Endothelial cell (in vitro differentiated cells): ENCODE results near the gene STC2. TPM values are rescaled to one million over a fixed set of nuclear protein-coding genes. Genes with fewer than 3 reads are reported as not detected.

ENCODE experiments used
- DNase-seq: peaks from one replicate; pipeline ENCODE4 v3.0.0; 2021; ENCODE audit warnings: low spot score
- H3K27ac Mint-ChIP-seq: one replicate; pipeline ENCODE4 v1.8.0; 2021; ENCODE audit warnings: mixed read lengths, inconsistent platforms; ENCODE audit not compliant: unreplicated experiment
- H3K27me3 Mint-ChIP-seq: one replicate; pipeline ENCODE4 v1.8.0; 2021; ENCODE audit warnings: mild to moderate bottlenecking, moderate library complexity, mixed read lengths, inconsistent platforms; ENCODE audit not compliant: unreplicated experiment
- H3K36me3 Mint-ChIP-seq: one replicate; pipeline ENCODE4 v1.8.0; 2021; ENCODE audit warnings: mild to moderate bottlenecking, low read depth, mixed read lengths, inconsistent platforms; ENCODE audit not compliant: unreplicated experiment
- H3K4me1 Mint-ChIP-seq: one replicate; pipeline ENCODE4 v1.8.0; 2021; ENCODE audit warnings: mild to moderate bottlenecking, mixed read lengths, inconsistent platforms; ENCODE audit not compliant: unreplicated experiment
- H3K4me3 Mint-ChIP-seq: one replicate; pipeline ENCODE4 v1.8.0; 2021; ENCODE audit warnings: mild to moderate bottlenecking, mixed read lengths, inconsistent platforms; ENCODE audit not compliant: unreplicated experiment
- H3K9me3 Mint-ChIP-seq: one replicate; pipeline ENCODE4 v1.8.0; 2021; ENCODE audit warnings: mixed read lengths, inconsistent platforms; ENCODE audit not compliant: unreplicated experiment
- CTCF ChIP-seq: fragments of 200-600 bp; sonication (generic); IDR thresholded peaks from one replicate; pipeline ENCODE4 v1.5.0; 2021; ENCODE audit warnings: antibody characterized with exemption; ENCODE audit not compliant: unreplicated experiment
- total RNA-seq: library from RNA; stranded (reverse); fragmentation: NEBNext Ultra II Directional; extraction: Animal tissue kit (Norgen Biotek cat#: 25700); gene quantifications from one replicate; pipeline ENCODE4 v1.2.1, GENCODE V29; 2021; ENCODE audit not compliant: unreplicated experiment

The STC2 gene
- total RNA-seq, 1 donor from 2014 or later = 3.6 TPM

GRCh38 chr5:173301695-173302545 is 26.3 kb downstream of the STC2 start:
- no peaks in the 10 kb centered on the region for H3K36me3 Mint-ChIP-seq
- peaks cover 4% of the 10 kb centered on the region for H3K27me3 Mint-ChIP-seq
- DNase-seq = no peak
- peaks cover 8% of the 10 kb centered on the region for H3K4me1 Mint-ChIP-seq
- no peak overlapping the region for H3K27ac Mint-ChIP-seq
- TF ChIP-seq CTCF = no peak
- no peak overlapping the region for H3K4me3 Mint-ChIP-seq
- no peaks in the 10 kb centered on the region for H3K9me3 Mint-ChIP-seq

GRCh38 chr5:173300389-173301047 is 27.7 kb downstream of the STC2 start:
- peaks cover 8% of the 10 kb centered on the region for H3K4me1 Mint-ChIP-seq
- no peak for DNase-seq
- H3K4me3 Mint-ChIP-seq = no peak overlapping the region
- H3K27me3 Mint-ChIP-seq = peaks cover 6% of the 10 kb centered on the region
- H3K36me3 Mint-ChIP-seq = no peaks in the 10 kb centered on the region
- H3K27ac Mint-ChIP-seq = no peak overlapping the region
- no peak for TF ChIP-seq CTCF
- H3K9me3 Mint-ChIP-seq = no peaks in the 10 kb centered on the region

- H3K4me1 Mint-ChIP-seq = peaks cover 9% of the 10 kb centered on the region
- peaks cover 6% of the 10 kb centered on the region for H3K27me3 Mint-ChIP-seq
- H3K9me3 Mint-ChIP-seq = no peaks in the 10 kb centered on the region
- DNase-seq = no peak
- no peak for TF ChIP-seq CTCF
- no peak overlapping the region for H3K27ac Mint-ChIP-seq
- H3K4me3 Mint-ChIP-seq = no peak overlapping the region
- no peaks in the 10 kb centered on the region for H3K36me3 Mint-ChIP-seq
Measured at GRCh38 chr5:173299820-173300219, 28.4 kb downstream of the STC2 start.

- H3K27me3 Mint-ChIP-seq = peaks cover 4% of the 10 kb centered on the region
- peaks cover 22% of the 10 kb centered on the region for H3K4me1 Mint-ChIP-seq
- no peak overlapping the region for H3K4me3 Mint-ChIP-seq
- no peaks in the 10 kb centered on the region for H3K9me3 Mint-ChIP-seq
- H3K27ac Mint-ChIP-seq = no peak overlapping the region
- DNase-seq = no peak
- H3K36me3 Mint-ChIP-seq = no peaks in the 10 kb centered on the region
- TF ChIP-seq CTCF = no peak
Measured at GRCh38 chr5:173298213-173298926, 29.8 kb downstream of the STC2 start.
